ENCODE results near the gene MRPS34.

MRPS34 gene

DNA sequence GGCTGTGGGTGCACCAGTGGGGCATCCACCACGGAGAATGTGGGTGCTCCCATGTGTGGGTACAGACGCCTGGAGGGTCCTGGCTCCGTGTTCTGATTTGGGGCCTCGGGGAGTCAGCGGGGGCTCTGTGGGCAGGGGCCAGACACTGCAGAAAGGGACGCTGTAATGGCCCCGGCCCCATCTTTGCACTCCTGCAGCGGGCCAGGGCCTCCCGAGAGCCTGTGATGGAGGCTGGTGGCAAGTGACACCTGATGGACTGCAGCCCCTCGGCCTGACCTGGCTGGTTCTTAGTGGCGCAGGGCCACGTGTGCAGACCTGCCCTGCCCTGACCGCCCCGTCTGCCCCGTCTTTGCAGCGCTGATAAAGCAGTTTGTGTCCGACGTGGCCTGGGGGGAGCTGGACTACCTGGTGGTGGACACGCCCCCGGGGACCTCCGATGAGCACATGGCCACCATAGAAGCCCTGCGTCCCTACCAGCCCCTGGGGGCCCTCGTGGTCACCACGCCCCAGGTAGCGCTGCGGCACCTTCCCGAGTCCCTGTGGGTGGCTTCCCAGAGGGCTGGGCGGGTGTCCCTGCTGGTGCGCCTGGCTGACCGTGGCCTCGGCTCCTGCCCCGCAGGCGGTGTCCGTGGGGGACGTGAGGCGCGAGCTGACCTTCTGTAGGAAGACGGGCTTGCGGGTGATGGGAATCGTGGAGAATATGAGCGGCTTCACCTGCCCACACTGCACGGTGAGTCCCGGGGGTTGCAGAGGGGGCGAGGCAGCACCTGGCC lies 14.6 kb upstream of the MRPS34 start:
- TF ChIP-seq, protein P1, sequence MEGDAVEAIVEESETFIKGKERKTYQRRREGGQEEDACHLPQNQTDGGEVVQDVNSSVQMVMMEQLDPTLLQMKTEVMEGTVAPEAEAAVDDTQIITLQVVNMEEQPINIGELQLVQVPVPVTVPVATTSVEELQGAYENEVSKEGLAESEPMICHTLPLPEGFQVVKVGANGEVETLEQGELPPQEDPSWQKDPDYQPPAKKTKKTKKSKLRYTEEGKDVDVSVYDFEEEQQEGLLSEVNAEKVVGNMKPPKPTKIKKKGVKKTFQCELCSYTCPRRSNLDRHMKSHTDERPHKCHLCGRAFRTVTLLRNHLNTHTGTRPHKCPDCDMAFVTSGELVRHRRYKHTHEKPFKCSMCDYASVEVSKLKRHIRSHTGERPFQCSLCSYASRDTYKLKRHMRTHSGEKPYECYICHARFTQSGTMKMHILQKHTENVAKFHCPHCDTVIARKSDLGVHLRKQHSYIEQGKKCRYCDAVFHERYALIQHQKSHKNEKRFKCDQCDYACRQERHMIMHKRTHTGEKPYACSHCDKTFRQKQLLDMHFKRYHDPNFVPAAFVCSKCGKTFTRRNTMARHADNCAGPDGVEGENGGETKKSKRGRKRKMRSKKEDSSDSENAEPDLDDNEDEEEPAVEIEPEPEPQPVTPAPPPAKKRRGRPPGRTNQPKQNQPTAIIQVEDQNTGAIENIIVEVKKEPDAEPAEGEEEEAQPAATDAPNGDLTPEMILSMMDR (IDR thresholded peaks at IDR 0.05; ENCODE audit: low read length, missing control alignments) = no peak
- no peak overlapping the region for H3K4me3 ChIP-seq (replicated peaks; ENCODE audit: low read depth, low read length)
- no peak for DNase-seq (ENCODE audit: low read depth)

DNA sequence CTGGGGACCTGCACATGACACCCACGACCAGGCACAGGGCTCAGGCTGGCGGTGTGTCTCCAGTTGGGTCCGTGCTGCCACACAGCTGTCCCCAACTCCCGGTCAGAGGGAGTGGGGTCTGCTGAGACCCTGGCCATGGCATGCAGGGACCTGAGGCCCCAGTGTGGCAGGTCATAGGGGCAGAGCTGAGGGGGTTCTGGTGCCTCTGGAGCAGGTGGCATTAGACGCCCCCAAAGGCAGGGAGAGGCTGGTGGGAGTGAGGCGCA lies 14.1 kb upstream of the MRPS34 start:
- no peak overlapping the region for H3K4me3 ChIP-seq (replicated peaks; ENCODE audit: low read depth, low read length)
- no peak for DNase-seq (ENCODE audit: low read depth)
- TF ChIP-seq, protein P1 (IDR thresholded peaks at IDR 0.05; ENCODE audit: low read length, missing control alignments) = no peak

DNA sequence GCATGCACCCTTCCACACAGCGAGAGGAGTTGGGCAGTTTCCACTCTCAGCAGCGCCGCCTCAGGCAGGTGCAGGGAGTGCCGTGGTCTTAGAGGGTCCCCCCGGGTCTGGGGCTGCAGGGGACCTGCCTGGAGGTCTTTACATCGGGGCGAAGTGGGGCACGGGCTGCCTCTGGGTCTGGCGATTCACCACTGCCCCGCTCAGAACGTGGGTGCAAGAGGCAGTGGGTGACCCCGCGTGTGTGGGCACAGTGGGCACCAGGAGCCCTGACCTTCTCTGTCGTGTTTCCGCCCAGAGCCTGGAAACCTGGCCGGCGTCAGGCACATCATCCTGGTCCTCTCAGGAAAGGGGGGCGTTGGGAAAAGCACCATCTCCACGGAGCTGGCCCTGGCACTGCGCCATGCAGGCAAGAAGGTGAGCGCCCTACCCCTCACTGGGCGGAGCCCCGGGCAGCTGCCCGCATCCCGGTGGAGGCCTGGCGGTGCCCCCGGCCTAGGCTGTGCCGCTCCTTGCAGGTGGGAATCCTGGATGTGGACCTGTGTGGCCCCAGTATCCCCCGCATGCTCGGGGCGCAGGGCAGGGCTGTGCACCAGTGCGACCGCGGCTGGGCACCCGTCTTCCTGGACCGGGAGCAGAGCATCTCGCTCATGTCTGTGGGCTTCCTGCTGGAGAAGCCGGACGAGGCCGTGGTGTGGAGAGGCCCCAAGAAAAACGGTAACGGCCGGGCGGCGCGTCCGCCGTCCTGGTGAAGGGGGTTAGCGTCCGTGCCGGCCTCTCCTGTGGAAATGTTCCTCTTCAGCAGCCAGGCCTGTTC lies 13.5 kb upstream of the MRPS34 start:
- no peak overlapping the region for H3K4me3 ChIP-seq (replicated peaks; ENCODE audit: low read depth, low read length)
- no peak for DNase-seq (ENCODE audit: low read depth)
- TF ChIP-seq, protein P1 (IDR thresholded peaks at IDR 0.05; ENCODE audit: low read length, missing control alignments) = no peak

DNA sequence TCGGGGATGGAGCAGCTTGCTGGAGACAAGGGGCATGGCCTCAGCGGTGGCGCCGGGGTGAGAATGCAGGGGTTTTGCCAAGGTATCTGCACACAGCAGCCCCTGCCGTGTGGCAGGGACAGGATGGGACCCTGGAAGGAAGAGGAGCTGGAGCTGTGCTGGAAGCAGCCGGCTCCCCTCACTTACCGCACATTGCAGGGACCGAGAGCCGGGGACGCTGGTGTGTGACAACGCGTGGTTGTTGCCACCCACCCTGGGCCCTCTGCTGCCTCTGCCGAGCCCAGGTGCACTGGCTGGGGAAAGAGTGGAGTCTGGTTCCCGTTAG lies 12.9 kb upstream of the MRPS34 start:
- H3K4me3 ChIP-seq (replicated peaks; ENCODE audit: low read depth, low read length) = no peak overlapping the region
- TF ChIP-seq, protein P1 (IDR thresholded peaks at IDR 0.05; ENCODE audit: low read length, missing control alignments) = no peak
- no peak for DNase-seq (ENCODE audit: low read depth)

DNA sequence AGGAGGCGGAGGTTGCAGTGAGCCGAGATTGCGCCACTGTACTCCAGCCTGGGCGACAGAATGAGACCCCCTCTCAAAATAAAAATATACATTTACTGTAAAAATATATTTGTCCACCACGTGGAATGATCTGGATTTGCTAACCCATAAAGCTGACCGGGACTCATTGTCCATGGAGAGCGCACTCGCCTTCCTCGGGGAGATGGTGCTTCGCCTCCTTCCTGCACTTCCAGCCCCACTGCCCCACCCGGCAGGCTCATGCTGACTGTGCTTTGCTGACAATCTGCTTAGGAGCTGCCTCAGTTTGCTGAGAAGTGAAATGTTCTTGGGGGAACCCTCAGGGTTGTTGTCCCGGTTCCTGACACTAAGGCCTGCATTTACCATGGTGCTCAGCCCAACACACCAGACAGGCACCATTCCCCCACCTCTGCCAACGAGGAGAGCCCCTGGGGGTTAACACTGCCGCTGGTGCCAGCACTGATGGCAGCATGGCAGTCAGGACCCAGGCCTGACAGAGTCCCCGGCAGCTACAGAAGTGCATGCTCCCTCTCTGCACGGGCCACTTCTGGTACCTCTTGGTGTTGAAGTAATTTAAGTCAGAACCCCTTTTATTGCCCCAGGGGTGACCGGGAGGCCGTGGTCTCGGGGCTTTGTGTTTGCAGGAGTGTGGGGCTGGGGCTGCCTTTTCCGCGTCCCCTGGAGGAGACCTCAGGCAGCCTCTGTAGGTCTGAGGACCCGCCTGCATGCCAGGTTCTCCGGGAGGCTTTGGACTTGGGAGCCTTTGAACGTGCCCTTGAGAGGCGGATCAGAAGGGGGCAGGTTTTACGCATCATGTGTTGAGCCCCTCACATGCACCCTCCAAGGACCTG lies 12.3 kb upstream of the MRPS34 start:
- TF ChIP-seq, protein P1 (IDR thresholded peaks at IDR 0.05; ENCODE audit: low read length, missing control alignments) = no peak

DNA sequence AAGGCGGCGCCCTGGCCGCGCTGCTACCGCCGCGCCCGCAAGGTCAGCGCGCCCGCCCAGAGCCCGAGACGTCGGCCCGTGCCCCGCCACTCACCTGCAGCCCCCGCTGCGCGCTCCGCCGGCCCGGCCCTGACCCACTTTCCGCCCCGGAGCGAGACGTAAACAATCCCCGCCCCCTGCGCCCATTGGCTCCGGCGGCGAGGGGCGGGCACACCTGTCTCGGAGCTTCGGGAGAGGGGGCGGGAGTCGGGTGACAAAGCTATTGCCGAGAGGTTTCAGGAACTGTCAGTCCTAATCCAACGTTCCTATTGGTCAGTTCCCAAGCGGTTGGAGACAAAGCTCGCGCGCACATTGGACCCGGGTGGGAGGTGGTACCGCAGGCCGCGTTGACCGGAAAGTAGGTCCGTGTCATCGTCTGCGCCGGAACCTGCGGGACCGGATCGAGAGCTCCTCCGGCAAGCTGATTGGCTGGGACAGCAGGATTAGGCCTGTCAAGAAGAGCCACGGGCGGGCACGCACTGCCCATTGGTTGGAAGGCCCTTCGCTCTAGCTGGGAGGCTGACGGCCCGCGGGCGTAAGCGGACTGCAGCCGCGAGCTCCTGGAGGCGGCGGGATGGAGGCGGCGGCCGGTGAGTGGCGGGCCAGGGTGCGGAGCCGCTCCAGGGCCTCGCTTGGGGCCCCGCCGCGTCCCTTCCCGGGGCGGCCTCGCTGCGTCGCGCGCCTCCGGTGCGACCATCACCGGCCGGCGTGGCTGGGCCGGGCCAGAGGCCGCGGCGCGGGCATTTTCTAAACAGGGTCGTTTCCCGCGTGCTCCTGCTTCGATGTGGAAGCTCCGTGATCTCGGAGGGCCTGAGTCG lies 9.7 kb upstream of the MRPS34 start, which contains the start of the genes NUBP2 and SPSB3:
Gene NUBP2 (plus strand): TSS at position 553 of the 857 bp plus-strand sequence. CDS start 61 bp downstream, at position 614.
Gene SPSB3 (minus strand): TSS at position 164 of the 857 bp plus-strand sequence. CDS start 1,088 bp downstream, outside the sequence.
- peak within 1 kb of the TSS; percentile 90 for H3K4me3 ChIP-seq (replicated peaks; ENCODE audit: low read depth, low read length)
- TF ChIP-seq, protein P1 (IDR thresholded peaks at IDR 0.05; ENCODE audit: low read length, missing control alignments) = no peak
- DNase-seq (ENCODE audit: low read depth) = peak; percentile 100

More for the DNA sequence above, 12.3 kb upstream of the MRPS34 start:
- no peak for DNase-seq (ENCODE audit: low read depth)
- no peak overlapping the region for H3K4me3 ChIP-seq (replicated peaks; ENCODE audit: low read depth, low read length)
